ENCODE results near the gene GNPNAT1.

- TF ChIP-seq CTCF (IDR thresholded peaks at IDR 0.05), result no peak
- no peak for TF ChIP-seq POLR2A (IDR thresholded peaks at IDR 0.05)
These were observed 16.7 kb upstream of the GNPNAT1 start for GRCh38 chr14:52808101-52808500.
